Measurements from ENCODE around the gene IL6ST.

IL6ST gene

GRCh38 chr5:55894135-55894534, 100.6 kb downstream of the IL6ST start:
- DNase-seq = no peak

- DNase-seq = no peak
These were observed 102.3 kb downstream of the IL6ST start for GRCh38 chr5:55892479-55892878.

- DNase-seq = no peak
These were observed 106.6 kb downstream of the IL6ST start for GRCh38 chr5:55888205-55888604.

- DNase-seq = no peak
These were observed 109.4 kb downstream of the IL6ST start for GRCh38 chr5:55885359-55885758.

Data from kidney glomerular epithelial cell (primary cell).